Measurements from ENCODE around the gene DIAPH2. TPM values are rescaled to one million over a fixed set of nuclear protein-coding genes. Genes with fewer than 3 reads are reported as not detected.
A peak's percentile ranks its signal among the peaks of the same experiment; 100 is the strongest.

DIAPH2 gene
- total and polyA plus RNA-seq, 2 experiments from 2014 or later, result 16.2 to 56.6 TPM

- no peak overlapping the region for H3K27ac Mint-ChIP-seq
- peak overlapping the region; percentile 4; the same call in 1 of the 2 replicates for H3K4me2 ChIP-seq
These were observed 25.4 kb downstream of the DIAPH2 start for GRCh38 chrX:96710031-96710430.

GRCh38 chrX:96713303-96713702, 28.7 kb downstream of the DIAPH2 start:
- Histone ChIP-seq H3K4me1 (ENCODE audit: insufficient read depth) (peaks cover 4% of the 10 kb centered on the region), H3K4me3 (no peak overlapping the region), H3F3A (replicated peaks; ENCODE audit: low read depth) (no peaks in the 10 kb centered on the region), H3K4me2 (no peak overlapping the region), H4K20me1 (replicated peaks; ENCODE audit: insufficient read depth) (no peaks in the 10 kb centered on the region), H3K9me2 (ENCODE audit: insufficient read depth) (no peaks in the 10 kb centered on the region), H3K79me2 (replicated peaks; ENCODE audit: insufficient read depth) (peaks cover 6% of the 10 kb centered on the region; the same call in 1 of the 2 replicates), H3K27me3 (ENCODE audit: insufficient read depth) (no peaks in the 10 kb centered on the region), H3K36me3 (ENCODE audit: insufficient read depth) (no peaks in the 10 kb centered on the region), H2AFZ (no peak overlapping the region), H3K27ac (ENCODE audit: low read depth) (no peak overlapping the region)
- DNase-seq (ENCODE audit: low spot score) (no peak), ATAC-seq (no peak)
- peaks cover 4% of the 10 kb centered on the region; the same call in 2 of the 3 replicates for H3K36me3 Mint-ChIP-seq (ENCODE audit: low read depth)
- no peak overlapping the region for H3K27ac Mint-ChIP-seq
- peaks cover 3% of the 10 kb centered on the region; the same call in 2 of the 3 replicates for H3K9me3 Mint-ChIP-seq
- no peak overlapping the region for H3K4me3 Mint-ChIP-seq
- peaks cover 11% of the 10 kb centered on the region for H3K4me1 Mint-ChIP-seq
- no peaks in the 10 kb centered on the region for H3K27me3 Mint-ChIP-seq (ENCODE audit: insufficient read depth, low read depth, poor library complexity)
- TF ChIP-seq STAT1 (IDR thresholded peaks at IDR 0.05; ENCODE audit: unreplicated experiment) (no peak), EZH2phosphoT487 (IDR thresholded peaks at IDR 0.05; ENCODE audit: unreplicated experiment) (no peak), CREB1 (CRISPR knock-in tag; IDR thresholded peaks at IDR 0.05; ENCODE audit: low read depth) (no peak), JUNB (IDR thresholded peaks at IDR 0.05; ENCODE audit: unreplicated experiment) (no peak), POLR2AphosphoS5 (IDR thresholded peaks at IDR 0.05; ENCODE audit: low read depth) (no peak)
- TF ChIP-seq, protein P1, sequence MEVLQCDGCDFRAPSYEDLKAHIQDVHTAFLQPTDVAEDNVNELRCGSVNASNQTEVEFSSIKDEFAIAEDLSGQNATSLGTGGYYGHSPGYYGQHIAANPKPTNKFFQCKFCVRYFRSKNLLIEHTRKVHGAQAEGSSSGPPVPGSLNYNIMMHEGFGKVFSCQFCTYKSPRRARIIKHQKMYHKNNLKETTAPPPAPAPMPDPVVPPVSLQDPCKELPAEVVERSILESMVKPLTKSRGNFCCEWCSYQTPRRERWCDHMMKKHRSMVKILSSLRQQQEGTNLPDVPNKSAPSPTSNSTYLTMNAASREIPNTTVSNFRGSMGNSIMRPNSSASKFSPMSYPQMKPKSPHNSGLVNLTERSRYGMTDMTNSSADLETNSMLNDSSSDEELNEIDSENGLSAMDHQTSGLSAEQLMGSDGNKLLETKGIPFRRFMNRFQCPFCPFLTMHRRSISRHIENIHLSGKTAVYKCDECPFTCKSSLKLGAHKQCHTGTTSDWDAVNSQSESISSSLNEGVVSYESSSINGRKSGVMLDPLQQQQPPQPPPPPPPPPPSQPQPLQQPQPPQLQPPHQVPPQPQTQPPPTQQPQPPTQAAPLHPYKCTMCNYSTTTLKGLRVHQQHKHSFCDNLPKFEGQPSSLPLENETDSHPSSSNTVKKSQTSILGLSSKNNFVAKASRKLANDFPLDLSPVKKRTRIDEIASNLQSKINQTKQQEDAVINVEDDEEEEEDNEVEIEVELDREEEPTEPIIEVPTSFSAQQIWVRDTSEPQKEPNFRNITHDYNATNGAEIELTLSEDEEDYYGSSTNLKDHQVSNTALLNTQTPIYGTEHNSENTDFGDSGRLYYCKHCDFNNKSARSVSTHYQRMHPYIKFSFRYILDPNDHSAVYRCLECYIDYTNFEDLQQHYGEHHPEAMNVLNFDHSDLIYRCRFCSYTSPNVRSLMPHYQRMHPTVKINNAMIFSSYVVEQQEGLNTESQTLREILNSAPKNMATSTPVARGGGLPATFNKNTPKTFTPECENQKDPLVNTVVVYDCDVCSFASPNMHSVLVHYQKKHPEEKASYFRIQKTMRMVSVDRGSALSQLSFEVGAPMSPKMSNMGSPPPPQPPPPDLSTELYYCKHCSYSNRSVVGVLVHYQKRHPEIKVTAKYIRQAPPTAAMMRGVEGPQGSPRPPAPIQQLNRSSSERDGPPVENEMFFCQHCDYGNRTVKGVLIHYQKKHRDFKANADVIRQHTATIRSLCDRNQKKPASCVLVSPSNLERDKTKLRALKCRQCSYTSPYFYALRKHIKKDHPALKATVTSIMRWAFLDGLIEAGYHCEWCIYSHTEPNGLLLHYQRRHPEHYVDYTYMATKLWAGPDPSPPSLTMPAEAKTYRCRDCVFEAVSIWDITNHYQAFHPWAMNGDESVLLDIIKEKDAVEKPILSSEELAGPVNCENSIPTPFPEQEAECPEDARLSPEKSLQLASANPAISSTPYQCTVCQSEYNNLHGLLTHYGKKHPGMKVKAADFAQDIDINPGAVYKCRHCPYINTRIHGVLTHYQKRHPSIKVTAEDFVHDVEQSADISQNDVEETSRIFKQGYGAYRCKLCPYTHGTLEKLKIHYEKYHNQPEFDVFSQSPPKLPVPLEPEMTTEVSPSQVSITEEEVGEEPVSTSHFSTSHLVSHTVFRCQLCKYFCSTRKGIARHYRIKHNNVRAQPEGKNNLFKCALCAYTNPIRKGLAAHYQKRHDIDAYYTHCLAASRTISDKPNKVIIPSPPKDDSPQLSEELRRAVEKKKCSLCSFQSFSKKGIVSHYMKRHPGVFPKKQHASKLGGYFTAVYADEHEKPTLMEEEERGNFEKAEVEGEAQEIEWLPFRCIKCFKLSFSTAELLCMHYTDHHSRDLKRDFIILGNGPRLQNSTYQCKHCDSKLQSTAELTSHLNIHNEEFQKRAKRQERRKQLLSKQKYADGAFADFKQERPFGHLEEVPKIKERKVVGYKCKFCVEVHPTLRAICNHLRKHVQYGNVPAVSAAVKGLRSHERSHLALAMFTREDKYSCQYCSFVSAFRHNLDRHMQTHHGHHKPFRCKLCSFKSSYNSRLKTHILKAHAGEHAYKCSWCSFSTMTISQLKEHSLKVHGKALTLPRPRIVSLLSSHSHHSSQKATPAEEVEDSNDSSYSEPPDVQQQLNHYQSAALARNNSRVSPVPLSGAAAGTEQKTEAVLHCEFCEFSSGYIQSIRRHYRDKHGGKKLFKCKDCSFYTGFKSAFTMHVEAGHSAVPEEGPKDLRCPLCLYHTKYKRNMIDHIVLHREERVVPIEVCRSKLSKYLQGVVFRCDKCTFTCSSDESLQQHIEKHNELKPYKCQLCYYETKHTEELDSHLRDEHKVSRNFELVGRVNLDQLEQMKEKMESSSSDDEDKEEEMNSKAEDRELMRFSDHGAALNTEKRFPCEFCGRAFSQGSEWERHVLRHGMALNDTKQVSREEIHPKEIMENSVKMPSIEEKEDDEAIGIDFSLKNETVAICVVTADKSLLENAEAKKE (CRISPR knock-in tag; IDR thresholded peaks at IDR 0.05), result no peak

More at GRCh38 chrX:96710031-96710430, 25.4 kb downstream of the DIAPH2 start:
- H3K4me3 Mint-ChIP-seq, result no peak overlapping the region
- H3K4me3 ChIP-seq, result no peak overlapping the region
- no peak overlapping the region for H2AFZ ChIP-seq
- H3K36me3 Mint-ChIP-seq (ENCODE audit: low read depth), result peaks cover 2% of the 10 kb centered on the region; the same call in 1 of the 3 replicates
- no peak for TF ChIP-seq ZNF114 (CRISPR knock-in tag; IDR thresholded peaks at IDR 0.05)
- TF ChIP-seq POLR2AphosphoS5 (IDR thresholded peaks at IDR 0.05; ENCODE audit: low read depth), result no peak
- no peak for TF ChIP-seq JUNB (IDR thresholded peaks at IDR 0.05; ENCODE audit: unreplicated experiment)
- TF ChIP-seq EZH2 (IDR thresholded peaks at IDR 0.05; ENCODE audit: low read depth, unreplicated experiment), result no peak
- TF ChIP-seq, protein P2, sequence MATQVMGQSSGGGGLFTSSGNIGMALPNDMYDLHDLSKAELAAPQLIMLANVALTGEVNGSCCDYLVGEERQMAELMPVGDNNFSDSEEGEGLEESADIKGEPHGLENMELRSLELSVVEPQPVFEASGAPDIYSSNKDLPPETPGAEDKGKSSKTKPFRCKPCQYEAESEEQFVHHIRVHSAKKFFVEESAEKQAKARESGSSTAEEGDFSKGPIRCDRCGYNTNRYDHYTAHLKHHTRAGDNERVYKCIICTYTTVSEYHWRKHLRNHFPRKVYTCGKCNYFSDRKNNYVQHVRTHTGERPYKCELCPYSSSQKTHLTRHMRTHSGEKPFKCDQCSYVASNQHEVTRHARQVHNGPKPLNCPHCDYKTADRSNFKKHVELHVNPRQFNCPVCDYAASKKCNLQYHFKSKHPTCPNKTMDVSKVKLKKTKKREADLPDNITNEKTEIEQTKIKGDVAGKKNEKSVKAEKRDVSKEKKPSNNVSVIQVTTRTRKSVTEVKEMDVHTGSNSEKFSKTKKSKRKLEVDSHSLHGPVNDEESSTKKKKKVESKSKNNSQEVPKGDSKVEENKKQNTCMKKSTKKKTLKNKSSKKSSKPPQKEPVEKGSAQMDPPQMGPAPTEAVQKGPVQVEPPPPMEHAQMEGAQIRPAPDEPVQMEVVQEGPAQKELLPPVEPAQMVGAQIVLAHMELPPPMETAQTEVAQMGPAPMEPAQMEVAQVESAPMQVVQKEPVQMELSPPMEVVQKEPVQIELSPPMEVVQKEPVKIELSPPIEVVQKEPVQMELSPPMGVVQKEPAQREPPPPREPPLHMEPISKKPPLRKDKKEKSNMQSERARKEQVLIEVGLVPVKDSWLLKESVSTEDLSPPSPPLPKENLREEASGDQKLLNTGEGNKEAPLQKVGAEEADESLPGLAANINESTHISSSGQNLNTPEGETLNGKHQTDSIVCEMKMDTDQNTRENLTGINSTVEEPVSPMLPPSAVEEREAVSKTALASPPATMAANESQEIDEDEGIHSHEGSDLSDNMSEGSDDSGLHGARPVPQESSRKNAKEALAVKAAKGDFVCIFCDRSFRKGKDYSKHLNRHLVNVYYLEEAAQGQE (IDR thresholded peaks at IDR 0.05; ENCODE audit: unreplicated experiment), result no peak
- no peak for TF ChIP-seq CREB1 (CRISPR knock-in tag; IDR thresholded peaks at IDR 0.05; ENCODE audit: low read depth)
- no peak for TF ChIP-seq NANOG (IDR thresholded peaks at IDR 0.05; ENCODE audit: borderline replicate concordance)
- DNase-seq (ENCODE audit: low spot score) (peak; percentile 30), ATAC-seq (peak; percentile 54)
- no peaks in the 10 kb centered on the region for H3K9me2 ChIP-seq (ENCODE audit: insufficient read depth)
- H3K27me3 Mint-ChIP-seq (ENCODE audit: insufficient read depth, low read depth, poor library complexity), result no peaks in the 10 kb centered on the region
- no peaks in the 10 kb centered on the region for H3K27me3 ChIP-seq (ENCODE audit: insufficient read depth)
- H3F3A ChIP-seq (replicated peaks; ENCODE audit: low read depth), result no peaks in the 10 kb centered on the region
- H3K9me3 Mint-ChIP-seq, result no peaks in the 10 kb centered on the region
- H3K4me1 Mint-ChIP-seq, result peaks cover 13% of the 10 kb centered on the region
- H3K36me3 ChIP-seq (ENCODE audit: insufficient read depth), result no peaks in the 10 kb centered on the region
- H3K27ac ChIP-seq (ENCODE audit: low read depth), result no peak overlapping the region
- H3K4me1 ChIP-seq (ENCODE audit: insufficient read depth), result peaks cover 10% of the 10 kb centered on the region
- H4K20me1 ChIP-seq (replicated peaks; ENCODE audit: insufficient read depth), result no peaks in the 10 kb centered on the region
- H3K79me2 ChIP-seq (replicated peaks; ENCODE audit: insufficient read depth), result peaks cover 3% of the 10 kb centered on the region; the same call in 1 of the 2 replicates

Measured in GM23338 (cell line).